ENCODE measurements around the gene OR4F15. TPM values are rescaled to one million over a fixed set of nuclear protein-coding genes. Genes with fewer than 3 reads are reported as not detected.
A peak's percentile ranks its signal among the peaks of the same experiment; 100 is the strongest.

Gene OR4F15
- total RNA-seq, 1 experiment from 2014 or later, result not detected

- no peak for DNase-seq (ENCODE audit: low read depth)
Measured at GRCh38 chr15:101803676-101804075, 8.3 kb upstream of the OR4F15 start.

- DNase-seq (ENCODE audit: low read depth), result no peak
Measured at GRCh38 chr15:101804375-101804774, 7.6 kb upstream of the OR4F15 start.

- DNase-seq (ENCODE audit: low read depth), result no peak
Measured at GRCh38 chr15:101804941-101805340, 7.1 kb upstream of the OR4F15 start.

- DNase-seq (ENCODE audit: low read depth), result no peak
Measured at GRCh38 chr15:101805605-101806345, 6.2 kb upstream of the OR4F15 start.

- DNase-seq (ENCODE audit: low read depth), result peak; percentile 65
Measured at GRCh38 chr15:101807345-101807945, 4.6 kb upstream of the OR4F15 start.

GRCh38 chr15:101808201-101808600 lies 3.8 kb upstream of the OR4F15 start:
- DNase-seq (ENCODE audit: low read depth), result peak; percentile 64

GRCh38 chr15:101810456-101810855 lies 1.5 kb upstream of the OR4F15 start:
- DNase-seq (ENCODE audit: low read depth), result no peak

GRCh38 chr15:101810876-101811275 lies 1.1 kb upstream of the OR4F15 start:
- no peak for DNase-seq (ENCODE audit: low read depth)

- DNase-seq (ENCODE audit: low read depth), result peak; percentile 60
Measured at GRCh38 chr15:101813803-101814534, 2.0 kb downstream of the OR4F15 start.

GRCh38 chr15:101820781-101821180 lies 8.8 kb downstream of the OR4F15 start:
- DNase-seq (ENCODE audit: low read depth), result no peak

- DNase-seq (ENCODE audit: low read depth), result no peak
Measured at GRCh38 chr15:101827257-101827656, 15.3 kb downstream of the OR4F15 start.

- no peak for DNase-seq (ENCODE audit: low read depth)
Measured at GRCh38 chr15:101828774-101829173, 16.8 kb downstream of the OR4F15 start.

- no peak for DNase-seq (ENCODE audit: low read depth)
Measured at GRCh38 chr15:101841656-101842055, 29.7 kb downstream of the OR4F15 start.

GRCh38 chr15:101844916-101845315 lies 32.9 kb downstream of the OR4F15 start:
- DNase-seq (ENCODE audit: low read depth), result no peak

GRCh38 chr15:101852356-101852755 lies 40.4 kb downstream of the OR4F15 start:
- no peak for DNase-seq (ENCODE audit: low read depth)

Other genes starting within 250 kb of the OR4F15 start
- 37.5 and 39.9 TPM in 2 replicates for gene TM2D3, start 159.8 kb upstream of the OR4F15 start, total RNA-seq (2014; rRNA removed)
- gene TARS3, start 87.7 kb upstream of the OR4F15 start, total RNA-seq (2014; rRNA removed), result 7.4 and 9.5 TPM in 2 replicates
- not detected in 2 replicates for gene OR4F6, start 8.7 kb upstream of the OR4F15 start, total RNA-seq (2014; rRNA removed)